Measurements from ENCODE around the gene CDK6. TPM values are rescaled to one million over a fixed set of nuclear protein-coding genes. Genes with fewer than 3 reads are reported as not detected.

CDK6 gene
- total and polyA plus RNA-seq, 2 experiments from 2014 or later, result 7.4 to 23.7 TPM

DNA sequence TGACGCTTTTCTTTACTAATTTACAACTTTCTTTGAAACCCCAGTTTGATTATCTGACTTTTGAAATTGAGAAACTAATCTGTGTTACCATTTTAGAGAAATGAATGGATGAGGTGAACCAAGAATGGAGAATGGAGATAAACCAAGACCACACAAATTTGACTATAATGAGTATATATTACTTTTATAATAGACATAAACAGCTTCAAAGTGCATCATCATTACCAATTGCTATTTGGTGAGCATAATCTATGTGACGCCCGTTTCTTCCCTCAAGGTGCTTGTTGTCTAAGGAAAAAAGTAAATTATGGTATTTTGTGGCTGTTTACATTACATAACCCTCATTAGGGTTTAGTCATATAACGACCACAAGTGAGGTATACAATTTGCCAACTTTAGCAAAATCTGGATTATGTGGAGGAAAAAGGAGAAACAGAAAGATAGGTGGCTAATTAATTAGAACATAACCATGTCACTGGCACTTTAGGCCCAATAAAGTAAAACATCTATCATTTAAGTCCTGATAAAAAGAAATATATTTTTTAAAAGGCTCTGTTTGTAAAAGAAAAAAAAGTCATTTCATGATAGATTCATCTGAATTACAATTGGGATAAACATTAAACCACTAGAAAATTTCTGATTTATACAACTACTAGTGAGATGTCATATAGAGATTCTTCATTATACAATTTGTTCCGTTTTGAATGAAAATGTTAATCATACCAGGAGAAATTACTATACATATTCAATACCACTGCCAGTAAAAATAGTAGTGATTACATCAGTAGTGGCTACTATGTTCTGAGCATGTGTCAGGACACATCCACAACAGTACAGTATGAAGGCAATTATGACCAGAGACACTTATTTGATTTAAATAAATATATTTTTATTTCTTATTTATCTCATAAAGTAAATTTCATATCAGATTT lies 128.0 kb downstream of the CDK6 start (continued):
- no peak for TF ChIP-seq NANOG (IDR thresholded peaks at IDR 0.05; ENCODE audit: borderline replicate concordance)
- no peak for TF ChIP-seq EZH2phosphoT487 (IDR thresholded peaks at IDR 0.05; ENCODE audit: unreplicated experiment)
- no peak for TF ChIP-seq CREB1 (CRISPR knock-in tag; IDR thresholded peaks at IDR 0.05; ENCODE audit: low read depth)
- no peak for TF ChIP-seq POLR2AphosphoS5 (IDR thresholded peaks at IDR 0.05; ENCODE audit: low read depth)
- TF ChIP-seq, protein P1, sequence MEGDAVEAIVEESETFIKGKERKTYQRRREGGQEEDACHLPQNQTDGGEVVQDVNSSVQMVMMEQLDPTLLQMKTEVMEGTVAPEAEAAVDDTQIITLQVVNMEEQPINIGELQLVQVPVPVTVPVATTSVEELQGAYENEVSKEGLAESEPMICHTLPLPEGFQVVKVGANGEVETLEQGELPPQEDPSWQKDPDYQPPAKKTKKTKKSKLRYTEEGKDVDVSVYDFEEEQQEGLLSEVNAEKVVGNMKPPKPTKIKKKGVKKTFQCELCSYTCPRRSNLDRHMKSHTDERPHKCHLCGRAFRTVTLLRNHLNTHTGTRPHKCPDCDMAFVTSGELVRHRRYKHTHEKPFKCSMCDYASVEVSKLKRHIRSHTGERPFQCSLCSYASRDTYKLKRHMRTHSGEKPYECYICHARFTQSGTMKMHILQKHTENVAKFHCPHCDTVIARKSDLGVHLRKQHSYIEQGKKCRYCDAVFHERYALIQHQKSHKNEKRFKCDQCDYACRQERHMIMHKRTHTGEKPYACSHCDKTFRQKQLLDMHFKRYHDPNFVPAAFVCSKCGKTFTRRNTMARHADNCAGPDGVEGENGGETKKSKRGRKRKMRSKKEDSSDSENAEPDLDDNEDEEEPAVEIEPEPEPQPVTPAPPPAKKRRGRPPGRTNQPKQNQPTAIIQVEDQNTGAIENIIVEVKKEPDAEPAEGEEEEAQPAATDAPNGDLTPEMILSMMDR (conservative IDR thresholded peaks at IDR 0.05; ENCODE audit: low read depth in 2 of 2), result no peak
- no peak for TF ChIP-seq STAT1 (IDR thresholded peaks at IDR 0.05; ENCODE audit: unreplicated experiment)
- no peak for TF ChIP-seq EZH2 (IDR thresholded peaks at IDR 0.05; ENCODE audit: low read depth, unreplicated experiment)
- no peak for TF ChIP-seq JUNB (IDR thresholded peaks at IDR 0.05; ENCODE audit: unreplicated experiment)
- TF ChIP-seq, protein P2, sequence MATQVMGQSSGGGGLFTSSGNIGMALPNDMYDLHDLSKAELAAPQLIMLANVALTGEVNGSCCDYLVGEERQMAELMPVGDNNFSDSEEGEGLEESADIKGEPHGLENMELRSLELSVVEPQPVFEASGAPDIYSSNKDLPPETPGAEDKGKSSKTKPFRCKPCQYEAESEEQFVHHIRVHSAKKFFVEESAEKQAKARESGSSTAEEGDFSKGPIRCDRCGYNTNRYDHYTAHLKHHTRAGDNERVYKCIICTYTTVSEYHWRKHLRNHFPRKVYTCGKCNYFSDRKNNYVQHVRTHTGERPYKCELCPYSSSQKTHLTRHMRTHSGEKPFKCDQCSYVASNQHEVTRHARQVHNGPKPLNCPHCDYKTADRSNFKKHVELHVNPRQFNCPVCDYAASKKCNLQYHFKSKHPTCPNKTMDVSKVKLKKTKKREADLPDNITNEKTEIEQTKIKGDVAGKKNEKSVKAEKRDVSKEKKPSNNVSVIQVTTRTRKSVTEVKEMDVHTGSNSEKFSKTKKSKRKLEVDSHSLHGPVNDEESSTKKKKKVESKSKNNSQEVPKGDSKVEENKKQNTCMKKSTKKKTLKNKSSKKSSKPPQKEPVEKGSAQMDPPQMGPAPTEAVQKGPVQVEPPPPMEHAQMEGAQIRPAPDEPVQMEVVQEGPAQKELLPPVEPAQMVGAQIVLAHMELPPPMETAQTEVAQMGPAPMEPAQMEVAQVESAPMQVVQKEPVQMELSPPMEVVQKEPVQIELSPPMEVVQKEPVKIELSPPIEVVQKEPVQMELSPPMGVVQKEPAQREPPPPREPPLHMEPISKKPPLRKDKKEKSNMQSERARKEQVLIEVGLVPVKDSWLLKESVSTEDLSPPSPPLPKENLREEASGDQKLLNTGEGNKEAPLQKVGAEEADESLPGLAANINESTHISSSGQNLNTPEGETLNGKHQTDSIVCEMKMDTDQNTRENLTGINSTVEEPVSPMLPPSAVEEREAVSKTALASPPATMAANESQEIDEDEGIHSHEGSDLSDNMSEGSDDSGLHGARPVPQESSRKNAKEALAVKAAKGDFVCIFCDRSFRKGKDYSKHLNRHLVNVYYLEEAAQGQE (IDR thresholded peaks at IDR 0.05; ENCODE audit: unreplicated experiment), result no peak
- TF ChIP-seq, protein P3, sequence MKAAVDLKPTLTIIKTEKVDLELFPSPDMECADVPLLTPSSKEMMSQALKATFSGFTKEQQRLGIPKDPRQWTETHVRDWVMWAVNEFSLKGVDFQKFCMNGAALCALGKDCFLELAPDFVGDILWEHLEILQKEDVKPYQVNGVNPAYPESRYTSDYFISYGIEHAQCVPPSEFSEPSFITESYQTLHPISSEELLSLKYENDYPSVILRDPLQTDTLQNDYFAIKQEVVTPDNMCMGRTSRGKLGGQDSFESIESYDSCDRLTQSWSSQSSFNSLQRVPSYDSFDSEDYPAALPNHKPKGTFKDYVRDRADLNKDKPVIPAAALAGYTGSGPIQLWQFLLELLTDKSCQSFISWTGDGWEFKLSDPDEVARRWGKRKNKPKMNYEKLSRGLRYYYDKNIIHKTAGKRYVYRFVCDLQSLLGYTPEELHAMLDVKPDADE (IDR thresholded peaks at IDR 0.05), result no peak

DNA sequence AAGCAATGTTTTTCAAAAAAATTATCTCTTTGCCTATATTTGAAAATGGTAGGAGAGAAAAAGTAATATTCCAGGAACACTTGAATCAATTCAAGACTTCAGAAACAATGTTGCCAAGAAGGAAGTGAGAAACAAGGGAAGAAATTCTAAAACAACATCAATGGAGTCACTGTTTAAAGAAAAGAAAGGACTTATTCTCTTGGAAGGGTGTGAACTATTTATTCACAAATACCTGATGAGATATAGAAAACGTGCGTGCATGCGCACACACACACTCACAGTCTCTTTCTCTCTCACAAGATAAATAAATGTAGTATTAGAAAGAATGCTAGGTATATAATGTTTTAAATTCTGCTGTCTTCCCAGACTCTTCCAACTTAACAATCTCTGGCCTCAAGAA lies 128.9 kb downstream of the CDK6 start:
- no peak overlapping the region for H3K4me3 ChIP-seq
- no peaks in the 10 kb centered on the region; the same call in 1 of the 2 replicates for H3K9me2 ChIP-seq (ENCODE audit: insufficient read depth)
- H4K20me1 ChIP-seq (replicated peaks; ENCODE audit: insufficient read depth), result no peaks in the 10 kb centered on the region
- no peaks in the 10 kb centered on the region for H3K27me3 ChIP-seq (ENCODE audit: insufficient read depth)
- no peaks in the 10 kb centered on the region for H3K4me1 ChIP-seq (ENCODE audit: insufficient read depth)
- Mint-ChIP-seq H3K4me1 (peaks cover 3% of the 10 kb centered on the region), H3K9me3 (peaks cover 3% of the 10 kb centered on the region; the same call in 1 of the 3 replicates), H3K27me3 (ENCODE audit: insufficient read depth, low read depth, poor library complexity) (no peaks in the 10 kb centered on the region), H3K36me3 (ENCODE audit: low read depth) (peaks cover 7% of the 10 kb centered on the region; the same call in 1 of the 3 replicates), H3K27ac (no peak overlapping the region), H3K4me3 (no peak overlapping the region)
- DNase-seq (ENCODE audit: low spot score) (no peak), ATAC-seq (no peak)
- no peak overlapping the region for H3K4me2 ChIP-seq
- no peaks in the 10 kb centered on the region for H3F3A ChIP-seq (replicated peaks; ENCODE audit: low read depth)
- H2AFZ ChIP-seq, result no peak overlapping the region
- no peak overlapping the region for H3K27ac ChIP-seq (ENCODE audit: low read depth)
- H3K79me2 ChIP-seq (replicated peaks; ENCODE audit: insufficient read depth), result no peaks in the 10 kb centered on the region
- no peaks in the 10 kb centered on the region for H3K36me3 ChIP-seq (ENCODE audit: insufficient read depth)
- TF ChIP-seq, protein P3 (IDR thresholded peaks at IDR 0.05), result no peak
- no peak for TF ChIP-seq EZH2 (IDR thresholded peaks at IDR 0.05; ENCODE audit: low read depth, unreplicated experiment)
- no peak for TF ChIP-seq STAT1 (IDR thresholded peaks at IDR 0.05; ENCODE audit: unreplicated experiment)
- no peak for TF ChIP-seq ZNF114 (CRISPR knock-in tag; IDR thresholded peaks at IDR 0.05)
- TF ChIP-seq NANOG (IDR thresholded peaks at IDR 0.05; ENCODE audit: borderline replicate concordance), result no peak
- TF ChIP-seq CREB1 (CRISPR knock-in tag; IDR thresholded peaks at IDR 0.05; ENCODE audit: low read depth), result no peak
- TF ChIP-seq, protein P2 (IDR thresholded peaks at IDR 0.05; ENCODE audit: unreplicated experiment), result no peak
- TF ChIP-seq ZNF331 (CRISPR knock-in tag; IDR thresholded peaks at IDR 0.05; ENCODE audit: low read depth), result no peak
- TF ChIP-seq POLR2AphosphoS5 (IDR thresholded peaks at IDR 0.05; ENCODE audit: low read depth), result no peak
